ENCODE measurements around the gene IL25.

Gene IL25

DNA sequence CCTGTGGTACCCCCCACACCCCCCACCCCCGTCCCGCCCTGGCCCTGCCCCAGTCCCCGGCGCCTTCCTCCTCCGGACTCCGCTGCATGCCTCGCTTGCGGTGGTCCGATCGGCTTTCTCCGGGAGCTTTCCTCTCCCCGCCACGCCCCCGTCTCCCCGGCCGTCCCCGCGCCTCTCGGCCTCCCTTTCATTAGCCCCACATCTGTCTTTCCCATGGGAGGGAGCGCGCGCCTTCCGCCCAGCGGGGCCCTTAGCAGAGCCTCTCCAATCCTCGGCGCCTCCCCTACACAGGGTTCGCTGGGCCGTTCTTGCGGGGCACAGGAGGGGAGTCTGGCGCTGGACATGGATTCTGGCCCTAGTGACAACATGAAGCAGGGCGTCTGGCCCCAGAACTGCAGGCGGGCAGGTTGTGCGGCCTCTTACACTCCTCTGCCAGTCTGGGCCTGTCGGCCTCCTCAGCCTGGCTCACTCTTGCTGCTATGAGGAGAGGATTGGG, 6.1 kb upstream of the IL25 start:
- Histone ChIP-seq H3K4me3 (ENCODE audit: low read depth, low read length) (no peak overlapping the region), H3K4me1 (no peaks in the 10 kb centered on the region), H3K36me3 (no peaks in the 10 kb centered on the region), H3K27me3 (no peaks in the 10 kb centered on the region), H3K9me3 (no peaks in the 10 kb centered on the region)
- no peak for DNase-seq
- TF ChIP-seq, protein P1, sequence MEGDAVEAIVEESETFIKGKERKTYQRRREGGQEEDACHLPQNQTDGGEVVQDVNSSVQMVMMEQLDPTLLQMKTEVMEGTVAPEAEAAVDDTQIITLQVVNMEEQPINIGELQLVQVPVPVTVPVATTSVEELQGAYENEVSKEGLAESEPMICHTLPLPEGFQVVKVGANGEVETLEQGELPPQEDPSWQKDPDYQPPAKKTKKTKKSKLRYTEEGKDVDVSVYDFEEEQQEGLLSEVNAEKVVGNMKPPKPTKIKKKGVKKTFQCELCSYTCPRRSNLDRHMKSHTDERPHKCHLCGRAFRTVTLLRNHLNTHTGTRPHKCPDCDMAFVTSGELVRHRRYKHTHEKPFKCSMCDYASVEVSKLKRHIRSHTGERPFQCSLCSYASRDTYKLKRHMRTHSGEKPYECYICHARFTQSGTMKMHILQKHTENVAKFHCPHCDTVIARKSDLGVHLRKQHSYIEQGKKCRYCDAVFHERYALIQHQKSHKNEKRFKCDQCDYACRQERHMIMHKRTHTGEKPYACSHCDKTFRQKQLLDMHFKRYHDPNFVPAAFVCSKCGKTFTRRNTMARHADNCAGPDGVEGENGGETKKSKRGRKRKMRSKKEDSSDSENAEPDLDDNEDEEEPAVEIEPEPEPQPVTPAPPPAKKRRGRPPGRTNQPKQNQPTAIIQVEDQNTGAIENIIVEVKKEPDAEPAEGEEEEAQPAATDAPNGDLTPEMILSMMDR (IDR thresholded peaks at IDR 0.05; ENCODE audit: low read depth, low read length), result no peak

DNA sequence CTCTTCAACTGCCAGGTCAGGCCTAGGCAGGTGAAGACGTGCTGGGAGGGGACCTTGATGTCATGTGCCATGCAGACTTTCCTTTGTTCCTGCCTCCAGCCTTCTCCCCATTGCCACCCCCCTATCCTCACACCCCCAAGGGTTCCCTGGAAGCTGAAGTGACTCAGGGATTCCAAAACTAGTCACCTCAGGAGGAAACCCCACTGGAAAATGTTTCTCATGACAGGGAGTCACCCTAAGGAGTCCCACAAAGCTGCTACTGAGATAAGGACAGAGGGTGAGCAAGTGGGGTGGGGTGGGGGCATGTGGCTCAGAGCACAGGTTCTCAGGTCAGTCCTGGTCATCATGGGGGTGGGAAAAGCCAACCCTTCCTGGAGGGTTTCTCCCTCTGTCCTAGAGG, 2.4 kb upstream of the IL25 start:
- TF ChIP-seq, protein P1 (IDR thresholded peaks at IDR 0.05; ENCODE audit: low read depth, low read length), result no peak
- Histone ChIP-seq H3K27me3 (no peaks in the 10 kb centered on the region; the same call in 1 of the 2 replicates), H3K4me3 (ENCODE audit: low read depth, low read length) (no peak overlapping the region), H3K9me3 (no peaks in the 10 kb centered on the region), H3K4me1 (no peaks in the 10 kb centered on the region), H3K36me3 (no peaks in the 10 kb centered on the region)
- no peak for DNase-seq

DNA sequence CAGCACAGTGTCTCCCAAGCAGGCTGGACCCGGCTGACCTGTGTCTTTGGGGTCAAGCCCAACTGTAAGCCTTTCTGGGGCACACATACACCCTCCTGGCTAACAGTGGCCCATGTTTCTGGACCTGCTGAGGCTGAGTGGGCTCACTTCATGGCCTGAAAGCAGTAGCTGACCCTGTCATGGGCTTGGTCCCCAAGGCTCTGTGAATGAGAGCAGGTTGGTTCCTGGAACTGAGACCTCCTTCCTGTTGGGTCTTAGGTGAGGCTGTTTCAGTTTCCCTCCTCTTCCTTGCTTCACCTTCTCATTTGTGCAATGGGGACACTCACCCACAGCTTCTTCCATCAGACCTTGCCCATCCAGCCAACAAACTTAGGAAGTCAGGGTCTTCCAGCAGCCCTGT, 744 bp upstream of the IL25 start:
- Histone ChIP-seq H3K9me3 (no peaks in the 10 kb centered on the region), H3K36me3 (no peaks in the 10 kb centered on the region), H3K4me3 (ENCODE audit: low read depth, low read length) (no peak overlapping the region), H3K27me3 (no peaks in the 10 kb centered on the region; the same call in 1 of the 2 replicates), H3K4me1 (no peaks in the 10 kb centered on the region)
- DNase-seq, result no peak
- TF ChIP-seq, protein P1 (IDR thresholded peaks at IDR 0.05; ENCODE audit: low read depth, low read length), result no peak

DNA sequence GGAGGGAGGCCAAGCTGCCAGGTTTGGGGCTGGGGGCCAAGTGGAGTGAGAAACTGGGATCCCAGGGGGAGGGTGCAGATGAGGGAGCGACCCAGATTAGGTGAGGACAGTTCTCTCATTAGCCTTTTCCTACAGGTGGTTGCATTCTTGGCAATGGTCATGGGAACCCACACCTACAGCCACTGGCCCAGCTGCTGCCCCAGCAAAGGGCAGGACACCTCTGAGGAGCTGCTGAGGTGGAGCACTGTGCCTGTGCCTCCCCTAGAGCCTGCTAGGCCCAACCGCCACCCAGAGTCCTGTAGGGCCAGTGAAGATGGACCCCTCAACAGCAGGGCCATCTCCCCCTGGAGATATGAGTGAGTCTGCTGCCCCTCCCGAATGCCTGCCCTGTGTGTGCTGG, 432 bp downstream of the IL25 start:
- no peaks in the 10 kb centered on the region for H3K36me3 ChIP-seq
- no peaks in the 10 kb centered on the region for H3K4me1 ChIP-seq
- TF ChIP-seq, protein P1 (IDR thresholded peaks at IDR 0.05; ENCODE audit: low read depth, low read length), result no peak
- DNase-seq, result no peak
- H3K9me3 ChIP-seq, result no peaks in the 10 kb centered on the region
- no peaks in the 10 kb centered on the region; the same call in 1 of the 2 replicates for H3K27me3 ChIP-seq
- no peak overlapping the region for H3K4me3 ChIP-seq (ENCODE audit: low read depth, low read length)

DNA sequence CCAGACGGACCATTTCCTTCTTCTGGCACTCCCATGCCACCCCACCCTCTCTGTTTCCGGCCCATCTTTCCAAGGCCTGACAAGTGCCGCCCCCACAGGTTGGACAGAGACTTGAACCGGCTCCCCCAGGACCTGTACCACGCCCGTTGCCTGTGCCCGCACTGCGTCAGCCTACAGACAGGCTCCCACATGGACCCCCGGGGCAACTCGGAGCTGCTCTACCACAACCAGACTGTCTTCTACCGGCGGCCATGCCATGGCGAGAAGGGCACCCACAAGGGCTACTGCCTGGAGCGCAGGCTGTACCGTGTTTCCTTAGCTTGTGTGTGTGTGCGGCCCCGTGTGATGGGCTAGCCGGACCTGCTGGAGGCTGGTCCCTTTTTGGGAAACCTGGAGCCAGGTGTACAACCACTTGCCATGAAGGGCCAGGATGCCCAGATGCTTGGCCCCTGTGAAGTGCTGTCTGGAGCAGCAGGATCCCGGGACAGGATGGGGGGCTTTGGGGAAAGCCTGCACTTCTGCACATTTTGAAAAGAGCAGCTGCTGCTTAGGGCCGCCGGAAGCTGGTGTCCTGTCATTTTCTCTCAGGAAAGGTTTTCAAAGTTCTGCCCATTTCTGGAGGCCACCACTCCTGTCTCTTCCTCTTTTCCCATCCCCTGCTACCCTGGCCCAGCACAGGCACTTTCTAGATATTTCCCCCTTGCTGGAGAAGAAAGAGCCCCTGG, 3.1 kb downstream of the IL25 start:
- H3K4me3 ChIP-seq (ENCODE audit: low read depth, low read length), result no peak overlapping the region
- no peaks in the 10 kb centered on the region for H3K4me1 ChIP-seq
- no peak for DNase-seq
- H3K9me3 ChIP-seq, result no peaks in the 10 kb centered on the region
- H3K36me3 ChIP-seq, result no peaks in the 10 kb centered on the region
- TF ChIP-seq, protein P1 (IDR thresholded peaks at IDR 0.05; ENCODE audit: low read depth, low read length), result no peak
- no peaks in the 10 kb centered on the region; the same call in 1 of the 2 replicates for H3K27me3 ChIP-seq

DNA sequence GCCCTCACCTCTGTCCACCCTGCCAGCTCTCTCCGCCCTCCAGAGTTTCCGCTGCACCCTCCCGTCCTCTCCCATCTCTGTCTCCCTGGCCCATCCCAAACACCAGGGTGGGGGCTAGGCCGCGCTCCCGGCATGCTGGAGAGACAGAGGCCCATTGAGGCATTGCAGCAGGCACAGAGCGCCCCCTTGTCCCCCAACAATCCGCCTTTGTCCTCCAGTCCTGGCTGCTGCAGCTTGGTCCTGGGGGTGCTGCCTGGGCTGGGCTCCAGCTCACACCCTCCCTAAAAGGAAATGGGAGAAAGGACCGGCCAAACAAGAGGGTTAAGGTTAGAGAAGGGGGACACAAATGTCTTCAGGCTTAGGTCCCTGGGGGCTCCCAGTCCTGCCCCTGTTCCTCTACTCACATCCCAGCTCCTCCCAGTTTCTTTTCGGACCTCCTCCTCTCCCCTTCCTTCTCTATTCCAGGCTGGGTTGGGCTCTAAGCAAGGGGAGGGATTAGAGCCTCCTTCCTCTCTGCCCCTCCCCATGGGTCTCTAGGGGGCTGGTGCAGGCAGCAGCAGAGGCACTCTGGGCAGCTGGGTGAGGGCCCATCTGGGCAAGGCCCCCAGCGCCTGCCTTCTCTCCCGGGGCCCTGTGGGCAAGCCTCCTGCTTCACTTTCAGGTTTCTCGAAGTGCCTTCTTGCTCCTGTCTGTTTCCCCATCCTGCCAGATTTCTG, 4.0 kb downstream of the IL25 start, which contains the start of gene CMTM5:
TSS of gene CMTM5 (plus strand) at position 565 of the 716 bp plus-strand sequence. CDS start 206 bp downstream, outside the sequence.
- no peaks in the 10 kb centered on the region for H3K9me3 ChIP-seq
- DNase-seq, result no peak
- H3K36me3 ChIP-seq, result no peaks in the 10 kb centered on the region
- H3K4me1 ChIP-seq, result no peaks in the 10 kb centered on the region
- H3K4me3 ChIP-seq (ENCODE audit: low read depth, low read length), result no peak within 1 kb of the TSS
- H3K27me3 ChIP-seq, result no peaks in the 10 kb centered on the region; the same call in 1 of the 2 replicates
- TF ChIP-seq, protein P1 (IDR thresholded peaks at IDR 0.05; ENCODE audit: low read depth, low read length), result no peak

Measured in BE2C (cell line).